Fibroblast of lung (primary cell): ENCODE data around the gene PTCRA.

Source experiments
- CTCF ChIP-seq, 2 donors: IDR thresholded peaks in 1 of 2; conservative IDR thresholded peaks in 1 of 2; 1 replicate in 1 of 2; 2 replicates in 1 of 2; pipeline ENCODE4 v1.5.1; 2011 to 2012; ENCODE audit warnings: low read length in 2 of 2, control low read depth in 1 of 2, inconsistent platforms in 1 of 2, low read depth in 1 of 2, mild to moderate bottlenecking in 1 of 2
- EZH2 ChIP-seq: IDR thresholded peaks from 2 replicates; pipeline ENCODE4 v1.5.1; 2012; ENCODE audit warnings: low read length, control low read depth, mild to moderate bottlenecking; ENCODE audit errors: missing control alignments

GRCh38 chr6:42963855-42964605 is 48.2 kb downstream of the PTCRA start:
- peak in 1 of 2 donors; percentile 28 for TF ChIP-seq CTCF (conservative IDR thresholded peaks at IDR 0.05 in 1 of 2, IDR thresholded peaks at IDR 0.05 in 1 of 2; ENCODE audit: low read depth in 1 of 2, low read length in 2 of 2)
- no peak for TF ChIP-seq EZH2
